K562 (cell line): Measurements from ENCODE around the gene CTXN1. TPM values are rescaled to one million over a fixed set of nuclear protein-coding genes. Genes with fewer than 3 reads are reported as not detected.
A peak's percentile ranks its signal among the peaks of the same experiment; 100 is the strongest.

Experiments
- ATAC-seq: fragments of 200-7000 bp; cut with Tn5 transposase; 3 replicates; pipeline ENCODE4 v1.9.1; 2020; ENCODE audit warnings: moderate library complexity
- BruUV-seq: library from RNA; stranded (reverse); fragments of 400-500 nt; replicated peaks from 2 replicates; lab custom pipeline; 2021; lab: Mats Ljungman, UMichigan
- CTCF ChIA-PET: fragments of 300-600 bp; formaldehyde crosslinking; extraction: SDS; loops from one replicate; lab custom pipeline; 2021; ENCODE audit warnings: low intra/inter-chr PET ratio; lab: Yijun Ruan, JAX
- POLR2A ChIA-PET: fragments of 300-600, 350-650 bp; sonication (Branson Sonifier 250); formaldehyde crosslinking; extraction: SDS; loops from one replicate; lab custom pipeline; 2021; ENCODE audit warnings: antibody characterized with exemption, inconsistent platforms; lab: Yijun Ruan, JAX
- DNase-seq, 4 experiments: peaks; one replicate each; pipeline versions ENCODE4 v3.0.0 to v3.0.0-alpha.2; 2011 to 2018; ENCODE audit warnings: low spot score in 3 of 4, mixed read lengths in 3 of 4; ENCODE audit errors: extremely low read depth in 1 of 4
- FAIRE-seq: peaks from 2 replicates; lab custom pipeline; 2011; peaks lifted over from hg19 to GRCh38; lab: Jason Lieb, UNC
- H2AFZ ChIP-seq: 2 replicates; pipeline ENCODE4 v1.6.0; 2011; ENCODE audit warnings: low read depth, low read length, control low read depth, inconsistent platforms
- H3K27ac ChIP-seq: fragments of 200-600 bp; 3 replicates; pipeline ENCODE4 v1.8.0; 2011; ENCODE audit warnings: low read depth, mild to moderate bottlenecking, control low read depth, inconsistent platforms, low read length, moderate library complexity, mixed read lengths; ENCODE audit errors: extremely low read depth
- H3K27me3 ChIP-seq, 2 experiments: fragments of 300-600 bp in 1 of 2; 2 replicates in 1 of 2; 3 replicates in 1 of 2; pipeline versions ENCODE4 v1.6.0 to v1.8.0; 2011; ENCODE audit warnings: inconsistent platforms in 2 of 2, low read length in 2 of 2, mild to moderate bottlenecking in 1 of 2, mixed read lengths in 1 of 2, moderate library complexity in 1 of 2; ENCODE audit not compliant: control insufficient read depth in 2 of 2, insufficient read depth in 2 of 2
- H3K36me3 ChIP-seq: fragments of 300-600 bp; 3 replicates; pipeline ENCODE4 v1.8.0; 2011; ENCODE audit warnings: mild to moderate bottlenecking, low read length, inconsistent platforms; ENCODE audit not compliant: control insufficient read depth, insufficient read depth
- H3K4me1 ChIP-seq, 2 experiments: fragments of 200-600 bp in 1 of 2; replicated peaks in 1 of 2; 2 replicates in 1 of 2; 3 replicates in 1 of 2; pipeline versions ENCODE4 v1.5.1 to v1.8.0; 2011; ENCODE audit warnings: inconsistent platforms in 2 of 2, low read length in 2 of 2, mild to moderate bottlenecking in 1 of 2, mixed read lengths in 1 of 2, moderate library complexity in 1 of 2; ENCODE audit not compliant: control insufficient read depth in 2 of 2, insufficient read depth in 2 of 2
- H3K4me2 ChIP-seq: 2 replicates; pipeline ENCODE4 v1.6.1; 2011; ENCODE audit warnings: low read length, control low read depth, inconsistent platforms, mixed read lengths; ENCODE audit not compliant: insufficient read depth
- H3K4me3 ChIP-seq: fragments of 200-600 bp; sonication (generic), shearing (Covaris generic); 2 replicates; pipeline ENCODE4 v1.5.1; 2016; ENCODE audit warnings: control low read depth, inconsistent platforms
- H3K79me2 ChIP-seq: fragments of 200-600 bp; 3 replicates; pipeline ENCODE4 v1.8.0; 2011; ENCODE audit warnings: low read length, inconsistent platforms; ENCODE audit not compliant: control insufficient read depth, insufficient read depth
- H3K9ac ChIP-seq, 2 experiments: 2 replicates each; pipeline versions ENCODE4 v1.6.0 to v1.6.1; 2011; ENCODE audit warnings: low read depth in 2 of 2, low read length in 2 of 2, control low read depth in 1 of 2, inconsistent platforms in 1 of 2, mild to moderate bottlenecking in 1 of 2, mixed read lengths in 1 of 2; ENCODE audit not compliant: insufficient read depth in 1 of 2
- H3K9me1 ChIP-seq: one replicate; pipeline ENCODE4 v1.6.0; 2011; ENCODE audit warnings: inconsistent platforms, mild to moderate bottlenecking, low read length, moderate library complexity; ENCODE audit not compliant: control insufficient read depth, insufficient read depth
- H3K9me3 ChIP-seq: replicated peaks from 2 replicates; pipeline ENCODE4 v1.5.1; 2011; ENCODE audit warnings: low read depth, low read length, inconsistent platforms; ENCODE audit not compliant: control insufficient read depth, insufficient read depth
- H4K20me1 ChIP-seq: replicated peaks from 2 replicates; pipeline ENCODE4 v1.6.1; 2011; ENCODE audit warnings: low read length, inconsistent platforms, mixed read lengths; ENCODE audit not compliant: control insufficient read depth, insufficient read depth
- CBX2 ChIP-seq: fragments of 200-600 bp; sonication (generic); IDR thresholded peaks from one replicate; pipeline ENCODE4 v1.6.1; 2012; ENCODE audit warnings: mild to moderate bottlenecking, low read length, inconsistent platforms; ENCODE audit not compliant: insufficient read depth, poor library complexity, severe bottlenecking
- CREM ChIP-seq: IDR thresholded peaks from 2 replicates; pipeline ENCODE4 v1.6.1; 2014; ENCODE audit warnings: antibody characterized with exemption, low read depth
- EGR1 ChIP-seq: fragments of 450-650 bp; conservative IDR thresholded peaks from 2 replicates; pipeline ENCODE4 v1.6.1; 2017; ENCODE audit warnings: mild to moderate bottlenecking
- NR2C2 ChIP-seq, 2 experiments: fragments of 200-800 bp in 1 of 2; sonication (Bioruptor generic) in 1 of 2; sonication (generic) in 1 of 2; formaldehyde crosslinking in 1 of 2; IDR thresholded peaks; 2 replicates each; pipeline versions ENCODE4 v1.6.1 to v1.8.0; 2016 to 2022; ENCODE audit warnings: mild to moderate bottlenecking in 1 of 2, missing compliant biosample characterization in 1 of 2, missing genetic modification characterization in 1 of 2, missing genetic modification reagents in 1 of 2
- POLR2A ChIP-seq: fragments of 450-650 bp; conservative IDR thresholded peaks from 2 replicates; pipeline ENCODE4 v1.6.1; 2016
- RFX1 ChIP-seq: fragments of 450-650 bp; IDR thresholded peaks from 2 replicates; pipeline ENCODE4 v1.6.1; 2016; ENCODE audit warnings: mild to moderate bottlenecking, moderate library complexity
- TEAD1 ChIP-seq, 2 experiments: fragments of 450-650 bp in 1 of 2; sonication (generic) in 1 of 2; formaldehyde crosslinking; IDR thresholded peaks; 2 replicates each; pipeline versions ENCODE4 v1.4.0 to v1.8.0; 2020 to 2022; ENCODE audit warnings: mild to moderate bottlenecking in 2 of 2, missing genetic modification reagents in 1 of 2
- TSC22D4 ChIP-seq: fragments of 450-650 bp; IDR thresholded peaks from 2 replicates; pipeline ENCODE4 v1.6.1; 2016; ENCODE audit warnings: missing genetic modification characterization, missing biosample characterization, control low read depth
- ZNF311 ChIP-seq: fragments of 250-450 bp; sonication (Bioruptor Pico); IDR thresholded peaks from 2 replicates; pipeline ENCODE4 v1.4.0; 2020; ENCODE audit warnings: mild to moderate bottlenecking, moderate library complexity
- ZNF586 ChIP-seq: fragments of 450-650 bp; formaldehyde crosslinking; conservative IDR thresholded peaks from 2 replicates; pipeline ENCODE4 v1.4.0; 2020; ENCODE audit warnings: mild to moderate bottlenecking, moderate library complexity
- WGBS: fragments of 100-300 bp; shearing (Covaris generic); methylation state at CpG from one replicate; pipeline ENCODE4 v1.1.6; 2016; ENCODE audit warnings: low coverage, mixed read lengths; ENCODE audit not compliant: insufficient coverage; ENCODE audit errors: missing lambda C conversion rate; 5-methylcytosine and 5-hydroxymethylcytosine counted together
- in situ Hi-C: fragments of 300-500 bp; cut with MboI; formaldehyde crosslinking; loops from 4 replicates; pipeline ENCODE4 v1.15.0; 2018; ENCODE audit warnings: inconsistent platforms, mixed read lengths
- intact Hi-C: fragments of 100-400 bp; cut with micrococcal nuclease; formaldehyde crosslinking; loops from 2 replicates; pipeline ENCODE4 v1.14.2; 2022
- polyA plus RNA-seq, 8 experiments: library from polyadenylated mRNA; depleted of rRNA in 4 of 8; stranded (reverse) in 5 of 8; unstranded in 3 of 8; fragments of >200 nt; fragmentation: Nextera tagmentation in 2 of 8; fragmentation: Illumina TruSeq in 1 of 8; extraction: Ambion mirVana in 2 of 8; extraction: Trizol in 1 of 8; gene quantifications; 2 replicates each; pipeline versions ENCODE4 v1.2.1 to v1.2.3, GENCODE V29; 2011 to 2014; ENCODE audit warnings: inconsistent platforms in 1 of 8, missing spikeins in 1 of 8
- total RNA-seq, 7 experiments: library from RNA; depleted of rRNA in 6 of 7; stranded (reverse); fragments of >200 nt in 6 of 7; fragmentation: Illumina TruSeq in 2 of 7; extraction: Trizol in 2 of 7; gene quantifications; 2 replicates each; pipeline versions ENCODE4 v1.2.1 to v1.2.3, GENCODE V29; 2011 to 2021; ENCODE audit warnings: low replicate concordance in 1 of 7
- TF ChIP-seq, protein P1 (sequence below), 2 experiments: fragments of 450-650 bp; conservative IDR thresholded peaks; 2 replicates each; pipeline ENCODE4 v1.6.1; 2017; ENCODE audit warnings: mild to moderate bottlenecking in 2 of 2, moderate library complexity in 2 of 2
- TF ChIP-seq, protein P2 (sequence below): sonication (generic); formaldehyde crosslinking; IDR thresholded peaks from 2 replicates; pipeline ENCODE4 v1.8.0; 2022; ENCODE audit warnings: mild to moderate bottlenecking, missing genetic modification reagents
- TF ChIP-seq, protein P3 (sequence below): sonication (generic); formaldehyde crosslinking; IDR thresholded peaks from 2 replicates; pipeline ENCODE4 v1.8.0; 2022; ENCODE audit warnings: mild to moderate bottlenecking, missing genetic modification reagents
- TF ChIP-seq, protein P4 (sequence below): fragments of 200-400 bp; formaldehyde crosslinking; IDR thresholded peaks from 2 replicates; pipeline ENCODE4 v1.6.1; 2017; ENCODE audit warnings: mild to moderate bottlenecking, low read depth, low read length, moderate library complexity

CTXN1 gene
- total and polyA plus RNA-seq, 9 of the 15 experiments (the other 6 are each of a cell fraction or from before 2014, with no cell fraction given): 0.15 to 37.4 (median 1.8) TPM; not detected in 2

GRCh38 chr19:7904074-7905020, 21.6 kb downstream of the CTXN1 start:
- H3K4me2 ChIP-seq: peak overlapping the region; percentile 96
- H3K4me3 ChIP-seq: peak overlapping the region; percentile 96
- ATAC-seq: peak; percentile 54
- H3K27me3 ChIP-seq: no peaks in the 10 kb centered on the region
- H3K27ac ChIP-seq: peak overlapping the region; percentile 95
- POLR2A ChIA-PET: interaction anchor here (0.6 to 5.3 kb wide), 8 partner anchors 11 to 298 kb away, joined by 3 to 72 read pairs (median 4); partner anchors contain the start of genes LRRC8E, SNAPC2 and TGFBR3L
- peak; percentile 70 for FAIRE-seq
- H2AFZ ChIP-seq: peak overlapping the region; percentile 93
- BruUV-seq: TSS peak; percentile 43
- in situ Hi-C loops: no loop called here
- peaks cover 40% of the 10 kb centered on the region; the same call in 2 of the 3 replicates for H3K36me3 ChIP-seq
- no peaks in the 10 kb centered on the region for H4K20me1 ChIP-seq
- H3K9me1 ChIP-seq: peaks cover 7% of the 10 kb centered on the region
- CTCF ChIA-PET: interaction anchor here (0.7 kb wide), 1 partner anchor 52 kb away, joined by 3 read pairs; no protein-coding TSS in a partner anchor
- H3K9ac ChIP-seq: peak overlapping the region; percentile 95 to 96
- peaks cover 57% of the 10 kb centered on the region for H3K79me2 ChIP-seq
- H3K9me3 ChIP-seq: no peaks in the 10 kb centered on the region
- intact Hi-C loops: no loop called here
- H3K4me1 ChIP-seq: peaks cover 13 to 73% of the 10 kb centered on the region in 2 experiments; a peak in 4 of 5 replicates
- WGBS: 5% methylated on average over 33 of the region's 68 CpGs
- DNase-seq: peak; percentile 59 to 89 (median 86)
- peak; percentile 25; the same call in 1 of the 2 replicates for TF ChIP-seq POLR2A
- TF ChIP-seq, protein P1, sequence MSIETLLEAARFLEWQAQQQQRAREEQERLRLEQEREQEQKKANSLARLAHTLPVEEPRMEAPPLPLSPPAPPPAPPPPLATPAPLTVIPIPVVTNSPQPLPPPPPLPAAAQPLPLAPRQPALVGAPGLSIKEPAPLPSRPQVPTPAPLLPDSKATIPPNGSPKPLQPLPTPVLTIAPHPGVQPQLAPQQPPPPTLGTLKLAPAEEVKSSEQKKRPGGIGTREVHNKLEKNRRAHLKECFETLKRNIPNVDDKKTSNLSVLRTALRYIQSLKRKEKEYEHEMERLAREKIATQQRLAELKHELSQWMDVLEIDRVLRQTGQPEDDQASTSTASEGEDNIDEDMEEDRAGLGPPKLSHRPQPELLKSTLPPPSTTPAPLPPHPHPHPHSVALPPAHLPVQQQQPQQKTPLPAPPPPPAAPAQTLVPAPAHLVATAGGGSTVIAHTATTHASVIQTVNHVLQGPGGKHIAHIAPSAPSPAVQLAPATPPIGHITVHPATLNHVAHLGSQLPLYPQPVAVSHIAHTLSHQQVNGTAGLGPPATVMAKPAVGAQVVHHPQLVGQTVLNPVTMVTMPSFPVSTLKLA (conservative IDR thresholded peaks at IDR 0.05): peak; percentile 28 to 49; a peak in 3 of 4 replicates
- peak; percentile 39; the same call in 1 of the 2 replicates for TF ChIP-seq EGR1
- TF ChIP-seq, protein P2, sequence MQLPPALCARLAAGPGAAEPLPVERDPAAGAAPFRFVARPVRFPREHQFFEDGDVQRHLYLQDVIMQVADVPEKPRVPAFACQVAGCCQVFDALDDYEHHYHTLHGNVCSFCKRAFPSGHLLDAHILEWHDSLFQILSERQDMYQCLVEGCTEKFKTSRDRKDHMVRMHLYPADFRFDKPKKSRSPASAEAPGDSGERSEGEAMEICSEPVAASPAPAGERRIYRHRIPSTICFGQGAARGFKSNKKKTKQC (CRISPR knock-in tag): no peak
- TF ChIP-seq, protein P3, sequence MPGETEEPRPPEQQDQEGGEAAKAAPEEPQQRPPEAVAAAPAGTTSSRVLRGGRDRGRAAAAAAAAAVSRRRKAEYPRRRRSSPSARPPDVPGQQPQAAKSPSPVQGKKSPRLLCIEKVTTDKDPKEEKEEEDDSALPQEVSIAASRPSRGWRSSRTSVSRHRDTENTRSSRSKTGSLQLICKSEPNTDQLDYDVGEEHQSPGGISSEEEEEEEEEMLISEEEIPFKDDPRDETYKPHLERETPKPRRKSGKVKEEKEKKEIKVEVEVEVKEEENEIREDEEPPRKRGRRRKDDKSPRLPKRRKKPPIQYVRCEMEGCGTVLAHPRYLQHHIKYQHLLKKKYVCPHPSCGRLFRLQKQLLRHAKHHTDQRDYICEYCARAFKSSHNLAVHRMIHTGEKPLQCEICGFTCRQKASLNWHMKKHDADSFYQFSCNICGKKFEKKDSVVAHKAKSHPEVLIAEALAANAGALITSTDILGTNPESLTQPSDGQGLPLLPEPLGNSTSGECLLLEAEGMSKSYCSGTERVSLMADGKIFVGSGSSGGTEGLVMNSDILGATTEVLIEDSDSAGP: no peak
- no peak for TF ChIP-seq TSC22D4 (tag)
- TF ChIP-seq CREM: 0 out of 2 replicates have a peak, but pooled peaks have one; percentile 7
- no peak for TF ChIP-seq RFX1
- no peak for TF ChIP-seq CBX2
- TF ChIP-seq ZNF586 (CRISPR knock-in tag): no peak
- no peak for TF ChIP-seq NR2C2 (CRISPR knock-in tag; IDR thresholded peaks at IDR 0.05)
- peak; percentile 88 for TF ChIP-seq NR2C2 (tag; IDR thresholded peaks at IDR 0.05)
- TF ChIP-seq ZNF311 (CRISPR knock-in tag): no peak
- no peak for TF ChIP-seq TEAD1 (CRISPR knock-in tag; IDR thresholded peaks at IDR 0.05)
- TF ChIP-seq, protein P4, sequence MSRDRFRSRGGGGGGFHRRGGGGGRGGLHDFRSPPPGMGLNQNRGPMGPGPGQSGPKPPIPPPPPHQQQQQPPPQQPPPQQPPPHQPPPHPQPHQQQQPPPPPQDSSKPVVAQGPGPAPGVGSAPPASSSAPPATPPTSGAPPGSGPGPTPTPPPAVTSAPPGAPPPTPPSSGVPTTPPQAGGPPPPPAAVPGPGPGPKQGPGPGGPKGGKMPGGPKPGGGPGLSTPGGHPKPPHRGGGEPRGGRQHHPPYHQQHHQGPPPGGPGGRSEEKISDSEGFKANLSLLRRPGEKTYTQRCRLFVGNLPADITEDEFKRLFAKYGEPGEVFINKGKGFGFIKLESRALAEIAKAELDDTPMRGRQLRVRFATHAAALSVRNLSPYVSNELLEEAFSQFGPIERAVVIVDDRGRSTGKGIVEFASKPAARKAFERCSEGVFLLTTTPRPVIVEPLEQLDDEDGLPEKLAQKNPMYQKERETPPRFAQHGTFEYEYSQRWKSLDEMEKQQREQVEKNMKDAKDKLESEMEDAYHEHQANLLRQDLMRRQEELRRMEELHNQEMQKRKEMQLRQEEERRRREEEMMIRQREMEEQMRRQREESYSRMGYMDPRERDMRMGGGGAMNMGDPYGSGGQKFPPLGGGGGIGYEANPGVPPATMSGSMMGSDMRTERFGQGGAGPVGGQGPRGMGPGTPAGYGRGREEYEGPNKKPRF: no peak
